HEK293 (cell line): Measurements from ENCODE around the gene GTSF1L.
A peak's percentile ranks its signal among the peaks of the same experiment; 100 is the strongest.

ENCODE experiments used
- MZF1 ChIP-seq: fragments of 450-650 bp; formaldehyde crosslinking; IDR thresholded peaks from 2 replicates; pipeline ENCODE4 v1.5.1; 2017; ENCODE audit warnings: missing biosample characterization, missing genetic modification characterization, borderline replicate concordance
- PRDM10 ChIP-seq: fragments of 450-650 bp; formaldehyde crosslinking; IDR thresholded peaks from 2 replicates; pipeline ENCODE4 v1.5.1; 2016; ENCODE audit warnings: missing biosample characterization, missing genetic modification characterization
- PRDM4 ChIP-seq: fragments of 450-650 bp; formaldehyde crosslinking; IDR thresholded peaks from 2 replicates; pipeline ENCODE4 v1.5.1; 2017; ENCODE audit warnings: missing biosample characterization, missing genetic modification characterization
- REST ChIP-seq: fragments of 450-650 bp; formaldehyde crosslinking; IDR thresholded peaks from 2 replicates; pipeline ENCODE4 v1.5.1; 2016; ENCODE audit warnings: missing biosample characterization, missing genetic modification characterization
- SCRT1 ChIP-seq: fragments of 450-650 bp; formaldehyde crosslinking; IDR thresholded peaks from 2 replicates; pipeline ENCODE4 v1.5.1; 2016; ENCODE audit warnings: missing biosample characterization, missing genetic modification characterization, borderline replicate concordance
- YY1 ChIP-seq: fragments of 450-650 bp; formaldehyde crosslinking; IDR thresholded peaks from 2 replicates; pipeline ENCODE4 v1.5.1; 2018; ENCODE audit warnings: missing biosample characterization, missing genetic modification characterization
- ZNF302 ChIP-seq: fragments of 450-650 bp; formaldehyde crosslinking; IDR thresholded peaks from 2 replicates; pipeline ENCODE4 v1.5.1; 2016; ENCODE audit warnings: missing biosample characterization, missing genetic modification characterization, low read depth
- ZNF501 ChIP-seq: fragments of 450-650 bp; formaldehyde crosslinking; IDR thresholded peaks from 2 replicates; pipeline ENCODE4 v1.5.1; 2016; ENCODE audit warnings: missing biosample characterization, missing genetic modification characterization
- ZNF629 ChIP-seq: fragments of 450-650 bp; formaldehyde crosslinking; IDR thresholded peaks from 2 replicates; pipeline ENCODE4 v1.5.1; 2017; ENCODE audit warnings: missing biosample characterization, missing genetic modification characterization
- ZNF776 ChIP-seq: fragments of 450-650 bp; formaldehyde crosslinking; IDR thresholded peaks from 2 replicates; pipeline ENCODE4 v1.5.0; 2017; ENCODE audit warnings: missing biosample characterization, missing genetic modification characterization, borderline replicate concordance
- TF ChIP-seq, protein P1 (sequence below): fragments of 450-650 bp; formaldehyde crosslinking; IDR thresholded peaks from 2 replicates; pipeline ENCODE4 v1.5.1; 2016; ENCODE audit warnings: missing biosample characterization, missing genetic modification characterization
- TF ChIP-seq, protein P2 (sequence below): fragments of 450-650 bp; IDR thresholded peaks from 2 replicates; pipeline ENCODE4 v1.5.1; 2018; ENCODE audit warnings: missing biosample characterization, mild to moderate bottlenecking, missing genetic modification characterization

- TF ChIP-seq ZNF776 (tag by site-specific recombination): no peak
- TF ChIP-seq, protein P1, sequence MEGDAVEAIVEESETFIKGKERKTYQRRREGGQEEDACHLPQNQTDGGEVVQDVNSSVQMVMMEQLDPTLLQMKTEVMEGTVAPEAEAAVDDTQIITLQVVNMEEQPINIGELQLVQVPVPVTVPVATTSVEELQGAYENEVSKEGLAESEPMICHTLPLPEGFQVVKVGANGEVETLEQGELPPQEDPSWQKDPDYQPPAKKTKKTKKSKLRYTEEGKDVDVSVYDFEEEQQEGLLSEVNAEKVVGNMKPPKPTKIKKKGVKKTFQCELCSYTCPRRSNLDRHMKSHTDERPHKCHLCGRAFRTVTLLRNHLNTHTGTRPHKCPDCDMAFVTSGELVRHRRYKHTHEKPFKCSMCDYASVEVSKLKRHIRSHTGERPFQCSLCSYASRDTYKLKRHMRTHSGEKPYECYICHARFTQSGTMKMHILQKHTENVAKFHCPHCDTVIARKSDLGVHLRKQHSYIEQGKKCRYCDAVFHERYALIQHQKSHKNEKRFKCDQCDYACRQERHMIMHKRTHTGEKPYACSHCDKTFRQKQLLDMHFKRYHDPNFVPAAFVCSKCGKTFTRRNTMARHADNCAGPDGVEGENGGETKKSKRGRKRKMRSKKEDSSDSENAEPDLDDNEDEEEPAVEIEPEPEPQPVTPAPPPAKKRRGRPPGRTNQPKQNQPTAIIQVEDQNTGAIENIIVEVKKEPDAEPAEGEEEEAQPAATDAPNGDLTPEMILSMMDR (tag by site-specific recombination): no peak
- TF ChIP-seq ZNF302: no peak
- no peak for TF ChIP-seq PRDM10 (tag by site-specific recombination)
- TF ChIP-seq, protein P2, sequence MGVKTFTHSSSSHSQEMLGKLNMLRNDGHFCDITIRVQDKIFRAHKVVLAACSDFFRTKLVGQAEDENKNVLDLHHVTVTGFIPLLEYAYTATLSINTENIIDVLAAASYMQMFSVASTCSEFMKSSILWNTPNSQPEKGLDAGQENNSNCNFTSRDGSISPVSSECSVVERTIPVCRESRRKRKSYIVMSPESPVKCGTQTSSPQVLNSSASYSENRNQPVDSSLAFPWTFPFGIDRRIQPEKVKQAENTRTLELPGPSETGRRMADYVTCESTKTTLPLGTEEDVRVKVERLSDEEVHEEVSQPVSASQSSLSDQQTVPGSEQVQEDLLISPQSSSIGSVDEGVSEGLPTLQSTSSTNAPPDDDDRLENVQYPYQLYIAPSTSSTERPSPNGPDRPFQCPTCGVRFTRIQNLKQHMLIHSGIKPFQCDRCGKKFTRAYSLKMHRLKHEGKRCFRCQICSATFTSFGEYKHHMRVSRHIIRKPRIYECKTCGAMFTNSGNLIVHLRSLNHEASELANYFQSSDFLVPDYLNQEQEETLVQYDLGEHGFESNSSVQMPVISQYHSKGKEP: peak; percentile 30; the same call in 1 of the 2 replicates
- no peak for TF ChIP-seq ZNF501 (tag by site-specific recombination)
- no peak for TF ChIP-seq YY1
- no peak for TF ChIP-seq MZF1 (tag by site-specific recombination)
- TF ChIP-seq REST (tag by site-specific recombination): no peak
- no peak for TF ChIP-seq SCRT1 (tag by site-specific recombination)
- no peak for TF ChIP-seq ZNF629
- no peak for TF ChIP-seq PRDM4 (tag by site-specific recombination)
Observed at GRCh38 chr20:43721429-43722152, 5.2 kb downstream of the GTSF1L start.
